Hepatocyte (in vitro differentiated cells): ENCODE data around the gene NCS1.

Experiments
- EZH2 ChIP-seq: fragments of 200-600 bp; sonication (generic); IDR thresholded peaks from 2 replicates; pipeline ENCODE4 v1.6.1; 2016; ENCODE audit warnings: antibody characterized with exemption, mild to moderate bottlenecking, borderline replicate concordance
- EZH2phosphoT487 ChIP-seq: fragments of 200-600 bp; sonication (generic); IDR thresholded peaks from one replicate; pipeline ENCODE4 v1.6.1; 2018; ENCODE audit warnings: antibody characterized with exemption, mild to moderate bottlenecking, low read depth, moderate library complexity; ENCODE audit not compliant: unreplicated experiment, severe bottlenecking
- TF ChIP-seq, protein P1 (sequence below): fragments of 200-600 bp; sonication (generic); IDR thresholded peaks from 2 replicates; pipeline ENCODE4 v1.5.1; 2016; ENCODE audit warnings: antibody characterized with exemption, mild to moderate bottlenecking; ENCODE audit not compliant: poor library complexity

DNA sequence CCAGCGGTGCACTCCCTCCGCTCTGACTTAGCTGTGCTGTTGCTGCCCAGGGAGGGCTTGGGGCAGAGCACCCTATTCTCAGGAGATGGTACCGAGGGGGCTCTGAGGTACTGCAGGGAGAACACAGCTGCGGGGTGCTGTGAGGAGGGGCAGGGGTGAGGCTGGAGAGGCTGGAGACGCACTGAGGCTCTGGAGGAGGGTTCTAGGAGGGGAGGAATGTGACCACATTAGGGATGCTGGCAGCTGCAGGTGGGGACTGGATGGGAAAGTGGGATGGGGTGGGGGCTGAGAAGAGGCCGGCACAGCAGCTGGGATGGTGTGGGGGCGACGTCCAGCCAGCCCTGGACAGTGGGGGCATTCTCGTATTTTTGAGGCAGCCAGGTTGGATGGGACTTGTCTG lies 20.9 kb downstream of the NCS1 start:
- TF ChIP-seq, protein P1, sequence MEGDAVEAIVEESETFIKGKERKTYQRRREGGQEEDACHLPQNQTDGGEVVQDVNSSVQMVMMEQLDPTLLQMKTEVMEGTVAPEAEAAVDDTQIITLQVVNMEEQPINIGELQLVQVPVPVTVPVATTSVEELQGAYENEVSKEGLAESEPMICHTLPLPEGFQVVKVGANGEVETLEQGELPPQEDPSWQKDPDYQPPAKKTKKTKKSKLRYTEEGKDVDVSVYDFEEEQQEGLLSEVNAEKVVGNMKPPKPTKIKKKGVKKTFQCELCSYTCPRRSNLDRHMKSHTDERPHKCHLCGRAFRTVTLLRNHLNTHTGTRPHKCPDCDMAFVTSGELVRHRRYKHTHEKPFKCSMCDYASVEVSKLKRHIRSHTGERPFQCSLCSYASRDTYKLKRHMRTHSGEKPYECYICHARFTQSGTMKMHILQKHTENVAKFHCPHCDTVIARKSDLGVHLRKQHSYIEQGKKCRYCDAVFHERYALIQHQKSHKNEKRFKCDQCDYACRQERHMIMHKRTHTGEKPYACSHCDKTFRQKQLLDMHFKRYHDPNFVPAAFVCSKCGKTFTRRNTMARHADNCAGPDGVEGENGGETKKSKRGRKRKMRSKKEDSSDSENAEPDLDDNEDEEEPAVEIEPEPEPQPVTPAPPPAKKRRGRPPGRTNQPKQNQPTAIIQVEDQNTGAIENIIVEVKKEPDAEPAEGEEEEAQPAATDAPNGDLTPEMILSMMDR, result no peak
- no peak for TF ChIP-seq EZH2
- TF ChIP-seq EZH2phosphoT487, result no peak
